Measurements from ENCODE around the gene ZBTB34. TPM values are rescaled to one million over a fixed set of nuclear protein-coding genes. Genes with fewer than 3 reads are reported as not detected.

The ZBTB34 gene
- total RNA-seq, 2 donors from 2014 or later: 3.5 to 6.2 TPM

- Histone ChIP-seq H3K4me1 (peaks cover 0 to 27% of the 10 kb centered on the region in 2 donors), H3K27me3 (no peaks in the 10 kb centered on the region), H3K36me3 (peaks cover 38% of the 10 kb centered on the region), H3K27ac (no peak overlapping the region), H3K9me3 (no peaks in the 10 kb centered on the region), H3K4me3 (no peak overlapping the region)
- no peak for TF ChIP-seq CTCF (IDR thresholded peaks at IDR 0.05)
- no peak for DNase-seq (ENCODE audit: low spot score)
These were observed 28.0 kb upstream of the ZBTB34 start for GRCh38 chr9:126832440-126832839.

GRCh38 chr9:126833020-126833419 is 27.4 kb upstream of the ZBTB34 start:
- no peaks in the 10 kb centered on the region for H3K9me3 ChIP-seq
- H3K27ac ChIP-seq: no peak overlapping the region
- H3K4me3 ChIP-seq: no peak overlapping the region
- H3K36me3 ChIP-seq: peaks cover 38% of the 10 kb centered on the region
- no peaks in the 10 kb centered on the region for H3K27me3 ChIP-seq
- no peak for DNase-seq (ENCODE audit: low spot score)
- peaks cover 0 to 30% of the 10 kb centered on the region in 2 donors for H3K4me1 ChIP-seq
- no peak for TF ChIP-seq CTCF (IDR thresholded peaks at IDR 0.05)

GRCh38 chr9:126833710-126834345 is 26.6 kb upstream of the ZBTB34 start:
- Histone ChIP-seq H3K27me3 (no peaks in the 10 kb centered on the region), H3K27ac (no peak overlapping the region), H3K36me3 (peaks cover 38% of the 10 kb centered on the region), H3K4me3 (no peak overlapping the region), H3K9me3 (no peaks in the 10 kb centered on the region), H3K4me1 (peaks cover 0 to 36% of the 10 kb centered on the region in 2 donors)
- no peak for DNase-seq (ENCODE audit: low spot score)
- TF ChIP-seq CTCF (IDR thresholded peaks at IDR 0.05): no peak

GRCh38 chr9:126834672-126835071 is 25.8 kb upstream of the ZBTB34 start:
- Histone ChIP-seq H3K4me1 (peaks cover 0 to 36% of the 10 kb centered on the region in 2 donors), H3K27me3 (no peaks in the 10 kb centered on the region), H3K9me3 (no peaks in the 10 kb centered on the region), H3K36me3 (peaks cover 38% of the 10 kb centered on the region), H3K27ac (no peak overlapping the region), H3K4me3 (no peak overlapping the region)
- DNase-seq (ENCODE audit: low spot score): no peak
- no peak for TF ChIP-seq CTCF (IDR thresholded peaks at IDR 0.05)

- no peak for DNase-seq (ENCODE audit: low spot score)
- TF ChIP-seq CTCF (IDR thresholded peaks at IDR 0.05): no peak
- peaks cover 0 to 36% of the 10 kb centered on the region in 2 donors for H3K4me1 ChIP-seq
- no peak overlapping the region for H3K4me3 ChIP-seq
- H3K36me3 ChIP-seq: peaks cover 31% of the 10 kb centered on the region
- no peak overlapping the region for H3K27ac ChIP-seq
- H3K9me3 ChIP-seq: no peaks in the 10 kb centered on the region
- no peaks in the 10 kb centered on the region for H3K27me3 ChIP-seq
These were observed 24.2 kb upstream of the ZBTB34 start for GRCh38 chr9:126836216-126836615.
